Activated T-cell treated with anti-CD3 and anti-CD28 coated beads, Interleukin-2, amount 50 U/mL, for 48 hours (primary cell): ENCODE data around the gene EHMT1.
"Not testable (repeated sequence)": the region's sequence is repeated elsewhere in the genome, so short reads cannot be mapped to it uniquely, and the experiment has no call there.

Source experiments
- DNase-seq, 2 experiments: peaks; one replicate each; pipeline ENCODE4 v3.0.0-alpha.2; 2020

The EHMT1 gene

DNA sequence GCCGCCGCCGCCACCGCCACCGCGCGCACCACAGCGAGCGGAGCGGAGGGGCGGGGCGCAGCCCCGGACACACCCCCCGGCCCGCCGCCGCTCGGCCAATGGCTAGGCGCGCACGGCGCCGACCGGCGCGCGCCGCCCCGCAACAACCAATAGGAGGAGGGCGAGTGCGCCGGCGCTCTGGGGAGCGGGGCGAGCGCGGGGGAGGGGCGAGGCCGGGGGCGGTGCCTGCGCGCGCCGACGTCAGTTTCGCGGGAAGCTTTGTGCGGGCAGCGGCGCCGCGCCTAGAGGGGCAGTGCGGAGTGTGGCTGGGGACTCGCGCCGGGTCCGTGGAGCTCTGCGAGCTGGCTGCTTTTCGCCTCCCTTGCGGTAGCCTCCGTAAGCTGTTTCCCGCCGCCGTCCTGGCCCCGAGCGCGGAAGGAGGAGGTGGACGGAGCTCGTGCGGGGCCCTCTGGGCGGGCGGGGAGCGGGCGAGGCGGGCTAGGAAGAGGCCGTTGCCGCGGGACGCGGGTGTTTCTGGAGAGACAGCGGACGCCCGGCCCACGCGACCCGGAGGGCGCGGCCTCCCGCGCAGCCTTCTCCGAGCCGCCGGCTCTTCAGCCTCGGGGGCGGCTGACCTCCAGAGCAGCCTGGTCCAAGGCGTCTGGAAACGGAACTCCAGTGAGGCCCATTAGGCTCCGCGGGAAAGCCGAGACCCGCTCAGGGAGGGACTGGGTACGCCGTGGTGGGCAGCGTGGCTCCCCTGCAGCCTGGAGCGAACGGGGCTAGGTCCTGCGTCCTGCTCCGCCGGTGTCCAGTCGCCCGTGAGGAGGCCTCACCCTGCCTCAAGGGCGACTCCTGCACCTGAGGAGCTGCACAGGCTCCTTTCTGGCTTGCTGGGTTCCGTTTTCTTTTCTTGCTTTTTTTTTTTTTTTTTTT, 28.1 kb upstream of the EHMT1 start, which contains the start of gene ZMYND19:
TSS of gene ZMYND19 (minus strand) at position 44 of the 915 bp plus-strand sequence. CDS start 249 bp downstream, outside the sequence.
- peak; percentile 92 to 95 for DNase-seq

GRCh38 chr9:137592767-137593166, 26.0 kb upstream of the EHMT1 start:
- no peak for DNase-seq

DNA sequence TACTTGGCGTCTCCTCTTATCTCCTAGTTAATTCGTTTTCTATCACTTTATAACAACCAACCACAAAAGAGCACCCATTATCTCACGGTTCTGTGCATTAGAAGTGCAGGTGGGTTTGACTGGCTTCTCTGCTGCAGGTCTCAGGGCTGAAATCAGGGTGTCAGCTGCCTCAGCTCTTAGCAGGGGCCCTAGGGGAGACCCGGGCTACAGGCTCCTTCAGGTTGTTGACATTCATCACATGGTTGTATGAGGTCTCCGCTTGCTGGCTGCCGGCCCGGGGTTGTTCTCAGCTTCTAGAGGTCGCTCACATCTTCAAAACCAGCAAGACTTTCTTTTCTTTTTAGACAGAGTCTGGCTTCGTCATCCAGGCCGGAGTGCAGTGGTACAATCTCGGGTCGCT, 25.6 kb upstream of the EHMT1 start:
- no peak for DNase-seq

GRCh38 chr9:137596577-137596976, 22.2 kb upstream of the EHMT1 start:
- DNase-seq = not testable (repeated sequence)

DNA sequence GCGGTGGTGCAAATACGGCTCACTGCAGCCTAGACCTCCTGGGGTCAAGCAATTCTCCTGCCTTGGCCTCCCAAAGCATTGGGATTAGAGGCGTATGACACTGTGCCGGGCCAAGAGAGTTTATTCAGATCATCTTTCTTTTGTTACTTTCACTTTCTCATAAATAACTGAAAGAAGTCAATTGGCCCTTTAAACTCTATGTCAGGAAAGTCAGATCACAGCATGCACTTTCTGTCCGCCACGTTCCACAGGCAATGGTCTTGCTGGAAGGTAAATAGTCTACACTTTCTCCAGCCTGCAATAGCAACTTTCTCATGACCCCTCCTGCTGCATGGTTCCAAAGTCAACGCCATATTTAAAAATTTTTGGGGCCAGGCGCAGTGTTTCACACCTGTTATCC, 19.9 kb upstream of the EHMT1 start:
- no peak for DNase-seq

DNA sequence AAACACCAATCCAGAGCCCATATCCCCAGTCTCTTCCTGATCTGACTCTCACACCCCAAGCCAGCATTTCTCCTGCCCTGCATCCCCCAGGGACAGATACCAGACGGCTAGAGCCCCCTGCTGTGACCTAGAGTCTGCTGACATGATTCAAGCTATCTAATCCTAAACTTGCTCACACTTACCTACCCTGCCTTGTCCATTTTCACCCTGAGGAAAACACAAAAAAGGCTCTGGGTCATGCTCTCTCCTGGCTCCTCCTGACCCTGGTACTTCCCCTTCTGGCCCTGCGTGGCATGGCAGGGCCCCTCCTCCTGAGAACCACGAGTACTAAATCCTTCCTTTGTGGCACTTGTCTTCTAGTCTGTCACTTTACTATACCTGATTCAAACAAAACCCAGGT, 16.1 kb upstream of the EHMT1 start:
- DNase-seq = no peak

GRCh38 chr9:137603879-137604278, 14.9 kb upstream of the EHMT1 start:
- DNase-seq = no peak

- DNase-seq = no peak
Observed at GRCh38 chr9:137604345-137605086, 14.3 kb upstream of the EHMT1 start.

- DNase-seq = peak; percentile 95
Observed at GRCh38 chr9:137605121-137606004, 13.4 kb upstream of the EHMT1 start, which contains the start of gene ARRDC1. Gene ARRDC1, plus strand, starts transcription at chr9:137605686. Its CDS starts 32 bp downstream, at chr9:137605718.

DNA sequence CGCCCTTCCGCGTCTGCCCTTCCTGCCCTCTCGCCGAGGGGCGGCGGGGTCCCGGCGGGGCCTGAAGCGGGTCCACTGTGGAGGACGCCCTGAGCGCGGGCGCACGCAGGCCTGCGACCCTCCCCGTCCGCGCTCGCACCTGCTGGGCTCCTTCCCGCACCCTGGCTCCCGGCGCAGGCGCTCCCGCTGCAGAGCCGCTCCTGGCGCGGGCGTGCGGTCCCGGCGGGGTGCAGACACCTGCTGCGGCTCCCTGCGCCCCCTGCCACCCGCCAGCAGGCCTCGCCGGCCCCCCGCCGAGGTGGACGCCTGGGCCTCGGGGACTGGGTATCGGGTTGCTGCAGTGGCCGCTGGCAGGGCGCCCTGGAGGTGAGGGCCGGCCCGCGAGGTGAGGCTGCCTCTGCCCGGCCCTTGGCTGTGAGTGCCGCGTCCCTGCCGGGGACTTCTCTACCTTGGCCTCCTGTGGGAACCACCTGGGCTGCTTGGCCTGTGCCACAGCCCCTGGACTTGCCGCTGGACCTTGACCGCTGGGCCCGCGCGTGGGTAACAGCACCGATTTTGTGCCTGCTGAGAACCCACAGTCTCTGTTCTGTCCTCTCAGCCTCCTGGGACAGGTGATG, 12.7 kb upstream of the EHMT1 start:
- DNase-seq = peak; percentile 54 to 60

DNA sequence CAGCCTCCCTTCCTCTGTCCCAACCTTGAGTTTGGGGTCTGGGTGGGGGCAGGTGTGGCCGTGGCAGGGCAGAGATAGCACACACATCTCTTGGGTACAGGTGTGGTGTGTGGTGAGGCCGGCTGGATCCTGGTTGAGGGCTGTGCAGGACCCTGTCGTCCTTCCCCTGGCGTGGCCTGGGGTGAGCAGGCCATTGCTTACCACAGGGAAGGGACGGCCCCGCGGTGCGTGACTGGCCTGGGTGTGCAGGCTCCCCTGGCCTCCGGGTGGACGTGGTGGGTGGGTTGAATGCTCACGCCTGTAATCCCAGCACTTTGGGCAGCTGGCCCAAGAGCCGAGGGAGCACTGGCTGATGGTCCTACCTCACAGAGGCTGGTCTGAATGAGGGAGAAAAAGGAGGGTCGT, 12.1 kb upstream of the EHMT1 start:
- no peak for DNase-seq

DNA sequence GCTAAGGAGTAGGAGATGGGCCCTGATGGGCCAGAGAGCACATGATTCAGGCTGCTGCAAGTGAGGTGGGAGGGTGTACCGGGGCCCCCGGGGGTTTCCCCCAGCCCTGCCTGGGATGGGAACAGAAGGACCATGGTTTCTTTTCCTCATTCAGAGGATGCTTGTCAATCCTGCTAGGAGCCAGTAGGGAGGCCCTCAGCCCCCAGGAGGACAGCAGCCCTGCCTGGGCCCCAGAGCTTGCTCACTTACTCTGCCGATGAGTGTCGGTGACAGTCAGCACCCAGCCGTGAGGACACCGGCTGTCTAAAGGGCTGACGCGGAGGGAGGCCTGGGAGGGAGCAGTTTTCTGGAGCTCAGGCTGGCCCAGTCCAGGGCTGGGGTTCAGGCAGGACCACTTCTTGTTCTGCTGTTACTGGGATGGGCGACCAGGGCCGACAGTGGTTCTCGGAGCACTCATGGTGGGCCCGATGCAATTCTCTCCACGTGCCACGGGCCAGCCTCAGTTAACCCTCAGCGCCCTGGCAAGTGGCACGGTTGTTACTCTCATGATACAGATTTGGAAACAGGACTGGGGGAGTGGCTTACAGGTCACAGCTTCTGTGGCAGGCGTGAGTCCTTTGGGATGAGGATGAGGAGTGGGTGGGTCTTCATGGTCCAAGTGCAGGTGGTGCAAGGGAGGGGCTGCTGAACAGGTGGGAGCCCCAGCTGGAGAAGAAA, 11.5 kb upstream of the EHMT1 start:
- no peak for DNase-seq

GRCh38 chr9:137610944-137611343, 7.9 kb upstream of the EHMT1 start:
- DNase-seq = no peak

GRCh38 chr9:137611623-137612609, 6.9 kb upstream of the EHMT1 start:
- DNase-seq = peak; percentile 46 to 58

GRCh38 chr9:137612741-137613142, 6.1 kb upstream of the EHMT1 start:
- no peak for DNase-seq

DNA sequence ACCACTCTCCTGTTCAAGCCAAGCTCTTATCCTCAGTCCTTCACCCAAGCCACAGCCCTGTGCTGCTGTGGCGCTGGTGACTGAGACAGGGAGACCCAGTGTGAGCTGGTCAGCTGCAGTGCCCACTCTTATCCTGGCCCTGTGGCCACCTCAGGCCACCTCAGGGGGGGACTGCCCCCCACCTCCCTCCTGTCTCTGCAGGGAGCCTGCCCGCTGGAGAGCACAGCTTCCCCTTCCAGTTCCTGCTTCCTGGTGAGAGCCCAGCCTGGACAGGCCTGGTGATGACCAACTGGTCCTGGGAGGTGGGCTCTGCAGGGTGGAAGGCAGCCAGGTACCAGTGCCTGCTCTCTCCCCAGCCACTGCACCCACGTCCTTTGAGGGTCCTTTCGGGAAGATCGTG, 5.5 kb upstream of the EHMT1 start:
- DNase-seq = no peak

DNA sequence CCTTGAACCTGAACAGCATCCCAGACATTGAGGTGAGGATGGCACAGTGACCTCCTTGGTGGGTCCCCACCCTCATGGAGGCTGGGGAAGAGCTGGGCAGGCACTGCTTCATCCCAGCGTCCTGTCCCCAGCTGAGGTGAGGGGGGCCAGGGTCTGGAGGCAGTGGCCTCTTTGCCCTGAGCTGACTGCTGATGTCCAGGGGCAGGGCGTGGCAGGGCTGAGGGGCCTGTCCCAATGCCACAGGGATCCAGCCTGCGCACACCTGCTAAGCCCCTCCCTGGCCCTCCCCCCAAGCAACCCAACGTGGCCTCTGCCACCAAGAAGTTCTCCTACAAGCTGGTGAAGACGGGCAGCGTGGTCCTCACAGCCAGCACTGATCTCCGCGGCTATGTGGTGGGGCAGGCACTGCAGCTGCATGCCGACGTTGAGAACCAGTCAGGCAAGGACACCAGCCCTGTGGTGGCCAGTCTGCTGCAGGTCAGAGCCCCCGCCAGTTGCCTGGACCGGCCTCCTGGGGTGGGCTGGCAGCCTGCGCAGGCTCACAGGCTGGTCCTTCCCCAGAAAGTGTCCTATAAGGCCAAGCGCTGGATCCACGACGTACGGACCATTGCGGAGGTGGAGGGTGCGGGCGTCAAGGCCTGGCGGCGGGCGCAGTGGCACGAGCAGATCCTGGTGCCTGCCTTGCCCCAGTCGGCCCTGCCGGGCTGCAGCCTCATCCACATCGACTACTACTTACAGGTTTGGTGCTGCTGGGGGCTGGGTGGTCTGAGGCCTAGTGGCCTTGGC, 4.9 kb upstream of the EHMT1 start:
- DNase-seq = no peak

DNA sequence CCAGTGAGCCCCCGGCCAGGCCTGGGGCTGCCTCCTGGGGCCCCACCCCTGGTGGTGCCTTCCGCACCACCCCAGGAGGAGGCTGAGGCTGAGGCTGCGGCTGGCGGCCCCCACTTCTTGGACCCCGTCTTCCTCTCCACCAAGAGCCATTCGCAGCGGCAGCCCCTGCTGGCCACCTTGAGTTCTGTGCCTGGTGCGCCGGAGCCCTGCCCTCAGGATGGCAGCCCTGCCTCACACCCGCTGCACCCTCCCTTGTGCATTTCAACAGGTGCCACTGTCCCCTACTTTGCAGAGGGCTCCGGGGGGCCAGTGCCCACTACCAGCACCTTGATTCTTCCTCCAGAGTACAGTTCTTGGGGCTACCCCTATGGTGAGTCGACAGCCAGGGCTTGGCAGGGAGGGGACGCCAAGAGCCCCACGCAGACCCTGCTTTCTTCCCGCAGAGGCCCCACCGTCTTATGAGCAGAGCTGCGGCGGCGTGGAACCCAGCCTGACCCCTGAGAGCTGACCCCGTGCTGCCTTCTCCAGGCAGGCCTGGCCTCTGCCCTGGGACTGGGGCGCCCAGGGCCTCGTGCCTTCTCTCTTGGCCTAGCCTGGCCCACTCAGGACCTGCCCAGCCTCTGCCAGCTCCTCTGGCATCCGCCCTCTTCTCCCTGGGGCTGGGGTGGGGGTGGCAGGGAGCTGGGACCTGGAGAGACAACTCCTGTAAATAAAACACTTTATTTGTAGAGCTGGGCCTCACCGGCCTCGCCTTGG, 4.0 kb upstream of the EHMT1 start:
- no peak for DNase-seq

- no peak for DNase-seq
Observed at GRCh38 chr9:137615387-137615871, 3.4 kb upstream of the EHMT1 start.
